RWPE2 (cell line): ENCODE data around the gene TFF1.

Source experiments
- ATAC-seq: fragments of 200-7000 bp; cut with Tn5 transposase; 3 replicates; pipeline ENCODE4 v1.9.1; 2021; ENCODE audit warnings: low read depth
- DNase-seq: peaks from one replicate; pipeline ENCODE4 v3.0.0-alpha.2; 2020; ENCODE audit warnings: low spot score
- H3K27ac ChIP-seq: fragments of 450-650 bp; 2 replicates; pipeline ENCODE4 v1.5.1; 2017; ENCODE audit warnings: mild to moderate bottlenecking; ENCODE audit not compliant: poor library complexity, severe bottlenecking
- H3K27me3 ChIP-seq: fragments of 250-450 bp; sonication (Bioruptor Pico); 2 replicates; pipeline ENCODE4 v1.5.1; 2021; ENCODE audit warnings: mild to moderate bottlenecking, moderate library complexity; ENCODE audit not compliant: insufficient read depth, poor library complexity, severe bottlenecking
- H3K36me3 ChIP-seq: fragments of 250-450 bp; sonication (Bioruptor Pico); 2 replicates; pipeline ENCODE4 v1.5.1; 2020; ENCODE audit warnings: low read depth, mild to moderate bottlenecking, moderate library complexity
- H3K4me1 ChIP-seq: fragments of 250-450 bp; sonication (Bioruptor Pico); 2 replicates; pipeline ENCODE4 v1.5.1; 2021; ENCODE audit warnings: mild to moderate bottlenecking, moderate library complexity; ENCODE audit not compliant: insufficient read depth, poor library complexity, severe bottlenecking
- H3K4me3 ChIP-seq: fragments of 250-450 bp; sonication (Bioruptor Pico); 2 replicates; pipeline ENCODE4 v1.5.1; 2021; ENCODE audit warnings: mild to moderate bottlenecking, moderate library complexity; ENCODE audit not compliant: severe bottlenecking
- H3K9me3 ChIP-seq: fragments of 250-450 bp; sonication (Bioruptor Pico); 2 replicates; pipeline ENCODE4 v1.5.1; 2021; ENCODE audit warnings: mild to moderate bottlenecking, moderate library complexity; ENCODE audit not compliant: severe bottlenecking
- TF ChIP-seq, protein P1 (sequence below): fragments of 450-650 bp; IDR thresholded peaks from one replicate; pipeline ENCODE4 v1.5.1; 2017; ENCODE audit warnings: mild to moderate bottlenecking, moderate library complexity; ENCODE audit not compliant: poor library complexity, severe bottlenecking

Gene TFF1

DNA sequence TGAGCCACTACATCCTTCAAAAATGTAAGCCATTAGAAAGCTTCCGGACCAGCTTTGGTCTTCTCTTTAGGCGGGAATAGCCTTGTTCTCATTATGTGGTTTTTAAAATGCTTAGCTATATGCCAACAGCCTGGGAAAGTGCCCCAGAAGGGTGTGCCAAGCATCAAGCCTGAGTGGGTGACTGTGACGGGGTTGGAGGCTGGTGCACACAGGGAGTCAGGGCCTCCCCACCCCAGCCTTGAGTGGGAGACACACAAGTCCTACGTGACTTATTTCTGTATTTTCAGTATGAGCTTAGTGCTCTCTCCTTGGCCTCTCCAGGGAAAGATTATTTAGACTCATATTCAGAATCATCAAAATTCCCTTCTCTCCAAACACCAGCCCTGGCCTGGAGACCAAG, 47.2 kb upstream of the TFF1 start:
- ATAC-seq = no peak
- no peak for DNase-seq
- Histone ChIP-seq H3K9me3 (no peaks in the 10 kb centered on the region), H3K36me3 (no peaks in the 10 kb centered on the region), H3K4me1 (peaks cover 8% of the 10 kb centered on the region), H3K27me3 (no peaks in the 10 kb centered on the region), H3K27ac (no peak overlapping the region), H3K4me3 (no peak overlapping the region)
- TF ChIP-seq, protein P1, sequence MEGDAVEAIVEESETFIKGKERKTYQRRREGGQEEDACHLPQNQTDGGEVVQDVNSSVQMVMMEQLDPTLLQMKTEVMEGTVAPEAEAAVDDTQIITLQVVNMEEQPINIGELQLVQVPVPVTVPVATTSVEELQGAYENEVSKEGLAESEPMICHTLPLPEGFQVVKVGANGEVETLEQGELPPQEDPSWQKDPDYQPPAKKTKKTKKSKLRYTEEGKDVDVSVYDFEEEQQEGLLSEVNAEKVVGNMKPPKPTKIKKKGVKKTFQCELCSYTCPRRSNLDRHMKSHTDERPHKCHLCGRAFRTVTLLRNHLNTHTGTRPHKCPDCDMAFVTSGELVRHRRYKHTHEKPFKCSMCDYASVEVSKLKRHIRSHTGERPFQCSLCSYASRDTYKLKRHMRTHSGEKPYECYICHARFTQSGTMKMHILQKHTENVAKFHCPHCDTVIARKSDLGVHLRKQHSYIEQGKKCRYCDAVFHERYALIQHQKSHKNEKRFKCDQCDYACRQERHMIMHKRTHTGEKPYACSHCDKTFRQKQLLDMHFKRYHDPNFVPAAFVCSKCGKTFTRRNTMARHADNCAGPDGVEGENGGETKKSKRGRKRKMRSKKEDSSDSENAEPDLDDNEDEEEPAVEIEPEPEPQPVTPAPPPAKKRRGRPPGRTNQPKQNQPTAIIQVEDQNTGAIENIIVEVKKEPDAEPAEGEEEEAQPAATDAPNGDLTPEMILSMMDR = no peak

DNA sequence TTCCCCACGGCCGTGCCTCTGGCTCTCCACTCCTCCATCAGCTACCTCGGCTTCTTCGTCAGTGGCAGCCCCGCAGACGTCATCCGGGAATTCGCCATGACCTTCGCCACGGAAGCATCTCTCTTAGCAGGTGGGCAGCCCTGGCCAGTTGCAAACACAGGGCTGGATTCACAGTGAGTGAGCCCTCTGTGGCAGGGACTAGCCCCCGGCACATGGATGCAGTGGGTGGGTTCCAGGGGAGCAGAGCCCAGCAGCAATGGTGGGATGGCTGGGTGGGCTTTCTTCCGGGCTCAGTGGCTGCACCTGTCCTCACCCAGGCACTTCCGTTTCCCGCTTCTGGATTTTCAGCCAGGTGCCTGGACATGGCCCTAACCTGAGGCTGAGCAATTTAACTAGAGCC, 46.8 kb upstream of the TFF1 start:
- Histone ChIP-seq H3K4me3 (no peak overlapping the region), H3K27ac (no peak overlapping the region), H3K36me3 (no peaks in the 10 kb centered on the region), H3K27me3 (no peaks in the 10 kb centered on the region), H3K4me1 (peaks cover 8% of the 10 kb centered on the region), H3K9me3 (no peaks in the 10 kb centered on the region)
- ATAC-seq = no peak
- no peak for DNase-seq
- TF ChIP-seq, protein P1 = no peak

DNA sequence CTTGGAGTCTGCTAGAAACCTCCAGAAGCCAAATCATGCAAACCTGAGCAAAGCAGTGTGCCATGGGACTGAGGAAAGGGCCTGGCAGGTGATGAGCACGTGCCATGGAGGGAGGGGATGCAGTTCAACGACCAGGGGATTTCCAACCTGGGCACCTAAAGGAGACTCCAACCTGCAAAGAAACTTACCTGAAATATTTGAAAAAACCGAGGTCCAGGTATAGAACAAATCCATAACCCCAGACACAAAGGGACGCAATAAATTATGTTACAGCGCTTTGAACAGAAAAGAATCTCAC, 46.2 kb upstream of the TFF1 start:
- H3K4me1 ChIP-seq = peaks cover 8% of the 10 kb centered on the region
- no peak for DNase-seq
- no peak overlapping the region for H3K27ac ChIP-seq
- H3K36me3 ChIP-seq = no peaks in the 10 kb centered on the region
- TF ChIP-seq, protein P1 = no peak
- no peak for ATAC-seq
- H3K27me3 ChIP-seq = no peaks in the 10 kb centered on the region
- no peak overlapping the region for H3K4me3 ChIP-seq
- H3K9me3 ChIP-seq = no peaks in the 10 kb centered on the region

DNA sequence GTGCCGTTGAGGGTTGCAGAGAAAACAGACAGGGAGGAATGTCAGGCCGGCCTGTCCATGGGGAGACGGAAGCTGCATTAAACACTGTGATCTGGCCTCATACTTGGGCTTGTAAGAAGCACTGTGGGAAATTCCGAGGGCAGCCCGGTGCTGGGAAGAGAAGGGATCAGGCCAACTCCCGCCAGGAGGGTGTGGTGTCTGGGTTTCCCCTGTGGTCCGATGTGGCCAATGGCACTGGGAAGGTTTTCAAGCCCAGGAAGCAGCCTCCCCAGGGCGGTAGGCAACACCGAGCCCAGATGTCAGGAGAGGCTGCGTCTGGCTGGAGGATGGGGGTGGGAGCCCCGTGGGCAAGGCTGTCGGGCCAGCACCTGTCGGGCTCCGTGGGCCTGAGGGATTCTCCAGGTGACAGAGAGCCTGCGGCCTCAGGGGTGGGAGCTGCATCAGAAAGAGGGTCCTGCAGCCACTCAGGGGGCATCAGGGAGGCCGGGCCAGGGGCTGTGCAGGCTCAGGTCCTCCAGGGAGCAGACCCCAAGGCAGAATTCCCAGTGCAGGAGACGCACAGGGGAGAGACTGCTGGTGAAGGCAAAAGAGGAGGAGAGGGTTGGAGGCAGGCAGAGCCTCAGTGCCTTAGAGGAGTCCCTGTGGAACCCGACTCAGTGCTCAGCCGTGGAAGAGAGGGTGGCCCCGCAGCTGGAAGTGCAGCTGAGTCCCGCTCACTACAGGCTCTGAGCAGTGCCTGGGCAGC, 45.7 kb upstream of the TFF1 start:
- Histone ChIP-seq H3K36me3 (no peaks in the 10 kb centered on the region), H3K9me3 (no peaks in the 10 kb centered on the region), H3K27ac (no peak overlapping the region), H3K27me3 (no peaks in the 10 kb centered on the region), H3K4me1 (peaks cover 8% of the 10 kb centered on the region), H3K4me3 (no peak overlapping the region)
- ATAC-seq (no peak), DNase-seq (no peak)
- TF ChIP-seq, protein P1 = no peak

DNA sequence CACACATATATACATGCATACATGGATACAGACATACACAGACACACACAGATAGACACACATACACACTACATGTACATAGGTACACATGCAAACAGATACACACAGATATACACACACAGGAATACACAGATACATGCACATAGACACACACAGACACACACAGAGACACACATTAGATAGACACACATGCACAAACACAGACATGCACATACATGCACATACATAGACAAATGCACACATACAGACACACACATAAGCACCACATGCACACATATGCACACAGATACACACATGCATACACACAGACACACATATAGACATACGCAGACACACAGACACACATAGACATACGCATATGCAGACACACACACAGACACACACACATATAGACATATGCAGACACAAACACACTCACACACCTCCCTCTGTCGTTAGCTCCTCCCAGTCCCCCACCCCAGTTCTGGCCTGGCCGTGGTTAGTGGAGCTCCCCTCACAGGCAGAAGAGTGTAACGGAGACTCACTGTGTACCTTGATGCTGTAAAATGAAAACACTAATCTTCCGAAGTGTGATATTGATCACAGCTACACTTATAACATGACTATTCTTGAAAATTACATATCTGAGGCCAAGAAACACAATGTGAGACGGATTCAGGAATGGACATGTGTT, 45.0 kb upstream of the TFF1 start:
- DNase-seq (no peak), ATAC-seq (no peak)
- TF ChIP-seq, protein P1 = no peak
- H3K27ac ChIP-seq = no peak overlapping the region
- H3K36me3 ChIP-seq = no peaks in the 10 kb centered on the region
- no peaks in the 10 kb centered on the region for H3K27me3 ChIP-seq
- H3K4me3 ChIP-seq = no peak overlapping the region
- no peaks in the 10 kb centered on the region for H3K9me3 ChIP-seq
- H3K4me1 ChIP-seq = peaks cover 8% of the 10 kb centered on the region
